GM19193 (cell line): Measurements from ENCODE around the gene TTC12.

Source experiments
- POLR2A ChIP-seq: IDR thresholded peaks from 4 replicates; pipeline ENCODE4 v1.6.1; 2011; ENCODE audit not compliant: insufficient read depth, insufficient read length; ENCODE audit errors: extremely low read depth

Gene TTC12

DNA sequence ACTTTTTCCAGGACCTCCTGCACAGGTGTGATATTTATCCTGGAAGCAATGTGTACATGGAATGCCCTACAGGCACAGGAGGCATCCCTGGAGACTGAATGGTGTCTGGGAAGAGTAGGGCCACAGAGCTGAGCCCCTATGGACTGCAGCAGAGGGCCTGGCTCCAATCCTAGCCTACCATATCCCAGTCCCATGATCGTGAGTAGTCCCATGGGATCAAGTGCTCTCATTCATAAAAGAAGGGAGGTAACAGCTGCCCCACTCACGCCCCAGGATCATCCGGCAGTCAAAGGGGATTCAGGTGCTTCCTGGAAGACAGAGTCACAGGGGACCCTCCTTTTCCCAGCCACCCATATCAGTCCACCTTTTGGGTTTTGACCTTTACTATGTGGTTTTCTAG, 97.2 kb downstream of the TTC12 start:
- TF ChIP-seq POLR2A = no peak

DNA sequence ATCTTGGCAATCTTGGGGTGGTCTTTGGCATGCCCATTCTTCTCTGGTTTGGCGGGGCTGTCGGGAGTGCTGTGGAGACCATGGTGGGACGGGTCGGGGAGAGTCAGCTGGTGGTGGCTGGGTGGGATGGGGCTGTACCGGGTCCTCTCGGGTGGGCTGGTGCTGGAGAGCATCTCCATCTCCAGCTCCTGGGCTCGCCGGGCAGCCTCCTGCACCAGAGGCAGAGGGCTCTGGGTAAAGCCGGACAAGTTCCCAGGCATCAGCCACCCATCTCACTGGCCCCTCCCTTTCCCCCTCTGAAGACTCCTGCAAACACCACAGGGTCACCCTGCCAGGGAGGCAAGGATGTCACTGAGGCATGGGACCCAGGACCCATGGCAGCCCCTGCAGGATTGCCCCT, 98.3 kb downstream of the TTC12 start:
- TF ChIP-seq POLR2A = no peak

DNA sequence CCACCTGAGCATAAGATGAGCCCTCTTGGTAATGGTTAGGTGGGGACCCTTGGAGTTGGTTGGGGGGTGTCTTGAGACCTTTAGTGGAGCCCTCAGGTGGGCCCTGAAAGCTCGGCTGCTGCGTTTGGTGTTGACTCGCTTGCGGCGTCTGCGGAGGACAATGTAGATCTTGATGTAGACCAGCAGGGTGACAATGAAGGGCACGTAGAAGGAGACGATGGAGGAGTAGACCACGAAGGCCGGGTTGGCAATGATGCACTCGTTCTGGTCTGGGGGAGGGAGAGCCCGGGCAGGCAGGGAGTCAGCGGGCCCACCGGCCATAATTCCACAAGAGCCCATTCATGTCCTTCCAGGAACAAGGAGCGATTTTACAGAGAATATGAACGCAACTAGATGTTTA, 101.0 kb downstream of the TTC12 start:
- no peak for TF ChIP-seq POLR2A
